K562 (cell line): ENCODE data around the gene COQ8A. TPM values are rescaled to one million over a fixed set of nuclear protein-coding genes. Genes with fewer than 3 reads are reported as not detected.

Experiments
- ATF7 ChIP-seq: fragments of 450-650 bp; IDR thresholded peaks from 2 replicates; pipeline ENCODE4 v1.7.1; 2014; ENCODE audit warnings: mild to moderate bottlenecking, moderate library complexity
- CHD2 ChIP-seq: IDR thresholded peaks from 2 replicates; pipeline ENCODE4 v1.6.1; 2011; ENCODE audit warnings: low read depth, low read length
- CREB1 ChIP-seq, 2 experiments: sonication (generic) in 1 of 2; formaldehyde crosslinking in 1 of 2; IDR thresholded peaks; 2 replicates each; pipeline versions ENCODE4 v1.6.1 to v1.8.0; 2012 to 2022; ENCODE audit warnings: inconsistent platforms in 1 of 2, mild to moderate bottlenecking in 1 of 2, missing genetic modification reagents in 1 of 2, moderate library complexity in 1 of 2
- DIDO1 ChIP-seq: fragments of 450-650 bp; IDR thresholded peaks from 2 replicates; pipeline ENCODE4 v1.6.1; 2016; ENCODE audit warnings: low read depth, missing biosample characterization, missing genetic modification characterization
- ELF1 ChIP-seq: fragments of 200-800 bp; sonication (Bioruptor generic); IDR thresholded peaks from 2 replicates; pipeline ENCODE4 v1.6.1; 2016; ENCODE audit warnings: missing genetic modification characterization, missing compliant biosample characterization
- HCFC1 ChIP-seq: IDR thresholded peaks from 2 replicates; pipeline ENCODE4 v1.6.1; 2012; ENCODE audit warnings: low read depth, low read length, improper control_type of control experiment
- POLR2A ChIP-seq: fragments of 450-650 bp; conservative IDR thresholded peaks from 2 replicates; pipeline ENCODE4 v1.6.1; 2016
- STAT5B ChIP-seq: fragments of 250-450 bp; sonication (Bioruptor Pico); IDR thresholded peaks from 2 replicates; pipeline ENCODE4 v1.8.0; 2021; ENCODE audit warnings: mild to moderate bottlenecking, inconsistent platforms
- ZNF274 ChIP-seq: IDR thresholded peaks from 2 replicates; pipeline ENCODE4 v1.6.1; 2011; ENCODE audit warnings: low read depth, mild to moderate bottlenecking, low read length, moderate library complexity, borderline replicate concordance
- ZNF561 ChIP-seq: fragments of 450-650 bp; formaldehyde crosslinking; conservative IDR thresholded peaks from 2 replicates; pipeline ENCODE4 v1.4.0; 2020; ENCODE audit warnings: mild to moderate bottlenecking, moderate library complexity
- ZNF583 ChIP-seq: fragments of 250-450 bp; sonication (Bioruptor Pico); IDR thresholded peaks from 2 replicates; pipeline ENCODE4 v1.4.0; 2020
- ZNF668 ChIP-seq: fragments of 250-450 bp; sonication (Bioruptor Pico); IDR thresholded peaks from 2 replicates; pipeline ENCODE4 v1.8.0; 2022; ENCODE audit warnings: mild to moderate bottlenecking, inconsistent platforms
- ZNF699 ChIP-seq: fragments of 250-450 bp; sonication (Bioruptor Pico); IDR thresholded peaks from 2 replicates; pipeline ENCODE4 v1.8.0; 2021; ENCODE audit warnings: mild to moderate bottlenecking, moderate library complexity; ENCODE audit not compliant: insufficient replicate concordance
- ZNF830 ChIP-seq: fragments of 250-450 bp; sonication (Bioruptor Pico); IDR thresholded peaks from 2 replicates; pipeline ENCODE4 v1.5.0; 2021; ENCODE audit warnings: mild to moderate bottlenecking
- polyA plus RNA-seq, 8 experiments: library from polyadenylated mRNA; depleted of rRNA in 4 of 8; stranded (reverse) in 5 of 8; unstranded in 3 of 8; fragments of >200 nt; fragmentation: Nextera tagmentation in 2 of 8; fragmentation: Illumina TruSeq in 1 of 8; extraction: Ambion mirVana in 2 of 8; extraction: Trizol in 1 of 8; gene quantifications; 2 replicates each; pipeline versions ENCODE4 v1.2.1 to v1.2.3, GENCODE V29; 2011 to 2014; ENCODE audit warnings: inconsistent platforms in 1 of 8, missing spikeins in 1 of 8
- total RNA-seq, 7 experiments: library from RNA; depleted of rRNA in 6 of 7; stranded (reverse); fragments of >200 nt in 6 of 7; fragmentation: Illumina TruSeq in 2 of 7; extraction: Trizol in 2 of 7; gene quantifications; 2 replicates each; pipeline versions ENCODE4 v1.2.1 to v1.2.3, GENCODE V29; 2011 to 2021; ENCODE audit warnings: low replicate concordance in 1 of 7
- TF ChIP-seq, protein P1 (sequence below): fragments of 200-800 bp; sonication (Bioruptor generic); IDR thresholded peaks from 2 replicates; pipeline ENCODE4 v1.6.1; 2017; ENCODE audit warnings: missing genetic modification characterization, missing compliant biosample characterization
- TF ChIP-seq, protein P2 (sequence below): sonication (generic); formaldehyde crosslinking; IDR thresholded peaks from 2 replicates; pipeline ENCODE4 v1.8.0; 2022; ENCODE audit warnings: missing genetic modification reagents, mild to moderate bottlenecking, moderate library complexity, borderline replicate concordance
- TF ChIP-seq, protein P3 (sequence below): fragments of 250-450 bp; sonication (Bioruptor Pico); IDR thresholded peaks from 2 replicates; pipeline ENCODE4 v1.5.0; 2020; ENCODE audit warnings: mild to moderate bottlenecking, borderline replicate concordance
- TF ChIP-seq, protein P4 (sequence below), 2 experiments: fragments of 450-650 bp; conservative IDR thresholded peaks; 2 replicates each; pipeline ENCODE4 v1.6.1; 2017; ENCODE audit warnings: mild to moderate bottlenecking in 2 of 2, moderate library complexity in 2 of 2
- TF ChIP-seq, protein P5 (sequence below): sonication (generic); formaldehyde crosslinking; IDR thresholded peaks from 2 replicates; pipeline ENCODE4 v1.8.0; 2022; ENCODE audit warnings: missing genetic modification reagents, mild to moderate bottlenecking, borderline replicate concordance
- TF ChIP-seq, protein P6 (sequence below): sonication (generic); formaldehyde crosslinking; IDR thresholded peaks from 2 replicates; pipeline ENCODE4 v1.8.0; 2023; ENCODE audit warnings: mild to moderate bottlenecking, missing genetic modification reagents

The COQ8A gene
- total and polyA plus RNA-seq, 9 of the 15 experiments (the other 6 are each of a cell fraction or from before 2014, with no cell fraction given): 2.6 to 54.3 (median 32.4) TPM

DNA sequence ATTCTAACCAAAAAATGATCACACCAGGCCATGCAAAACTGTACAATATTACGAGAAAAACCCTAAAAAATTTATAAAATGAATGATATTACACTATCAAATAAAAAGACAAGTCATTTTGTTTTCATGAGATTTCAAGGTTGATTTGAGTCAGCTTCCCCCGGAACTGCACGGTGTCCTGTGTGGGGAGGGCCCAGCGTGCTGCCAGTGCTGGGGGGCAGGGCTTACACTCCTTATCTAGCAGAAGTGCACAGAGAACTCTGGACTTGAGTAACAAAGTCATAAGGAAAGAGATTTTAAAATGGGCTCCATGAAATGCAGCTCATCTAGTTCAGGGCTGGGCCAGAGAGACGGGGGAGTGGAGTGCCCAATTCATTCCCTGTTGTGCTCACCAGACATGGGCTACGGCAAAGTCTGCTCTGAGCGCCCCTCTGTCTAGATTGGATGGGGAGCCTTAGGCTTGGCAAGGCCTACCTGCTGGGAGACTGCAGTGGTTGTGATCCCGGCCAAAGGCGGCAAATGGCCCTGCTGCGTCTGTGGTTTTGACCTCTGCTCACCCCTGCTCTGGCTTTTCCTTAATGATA is 50.1 kb downstream of the COQ8A start (continued):
- TF ChIP-seq CREB1 (IDR thresholded peaks at IDR 0.05) (no peak), CREB1 (CRISPR knock-in tag; IDR thresholded peaks at IDR 0.05) (no peak), ZNF561 (CRISPR knock-in tag) (no peak), ZNF668 (CRISPR knock-in tag) (no peak), ELF1 (tag) (peak; percentile 38), STAT5B (CRISPR knock-in tag) (no peak), ZNF583 (CRISPR knock-in tag) (peak; percentile 52; the same call in 1 of the 2 replicates), DIDO1 (tag) (no peak), ZNF699 (no peak), ATF7 (no peak), POLR2A (0 out of 2 replicates have a peak, but pooled peaks have one; percentile 23), ZNF274 (no peak), ZNF830 (CRISPR knock-in tag) (0 out of 2 replicates have a peak, but pooled peaks have one; percentile 75), CHD2 (no peak), HCFC1 (no peak)
- TF ChIP-seq, protein P1, sequence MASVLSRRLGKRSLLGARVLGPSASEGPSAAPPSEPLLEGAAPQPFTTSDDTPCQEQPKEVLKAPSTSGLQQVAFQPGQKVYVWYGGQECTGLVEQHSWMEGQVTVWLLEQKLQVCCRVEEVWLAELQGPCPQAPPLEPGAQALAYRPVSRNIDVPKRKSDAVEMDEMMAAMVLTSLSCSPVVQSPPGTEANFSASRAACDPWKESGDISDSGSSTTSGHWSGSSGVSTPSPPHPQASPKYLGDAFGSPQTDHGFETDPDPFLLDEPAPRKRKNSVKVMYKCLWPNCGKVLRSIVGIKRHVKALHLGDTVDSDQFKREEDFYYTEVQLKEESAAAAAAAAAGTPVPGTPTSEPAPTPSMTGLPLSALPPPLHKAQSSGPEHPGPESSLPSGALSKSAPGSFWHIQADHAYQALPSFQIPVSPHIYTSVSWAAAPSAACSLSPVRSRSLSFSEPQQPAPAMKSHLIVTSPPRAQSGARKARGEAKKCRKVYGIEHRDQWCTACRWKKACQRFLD (CRISPR knock-in tag): 0 out of 2 replicates have a peak, but pooled peaks have one; percentile 26
- TF ChIP-seq, protein P2, sequence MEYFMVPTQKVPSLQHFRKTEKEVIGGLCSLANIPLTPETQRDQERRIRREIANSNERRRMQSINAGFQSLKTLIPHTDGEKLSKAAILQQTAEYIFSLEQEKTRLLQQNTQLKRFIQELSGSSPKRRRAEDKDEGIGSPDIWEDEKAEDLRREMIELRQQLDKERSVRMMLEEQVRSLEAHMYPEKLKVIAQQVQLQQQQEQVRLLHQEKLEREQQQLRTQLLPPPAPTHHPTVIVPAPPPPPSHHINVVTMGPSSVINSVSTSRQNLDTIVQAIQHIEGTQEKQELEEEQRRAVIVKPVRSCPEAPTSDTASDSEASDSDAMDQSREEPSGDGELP (CRISPR knock-in tag): peak; percentile 32; the same call in 1 of the 2 replicates
- TF ChIP-seq, protein P3, sequence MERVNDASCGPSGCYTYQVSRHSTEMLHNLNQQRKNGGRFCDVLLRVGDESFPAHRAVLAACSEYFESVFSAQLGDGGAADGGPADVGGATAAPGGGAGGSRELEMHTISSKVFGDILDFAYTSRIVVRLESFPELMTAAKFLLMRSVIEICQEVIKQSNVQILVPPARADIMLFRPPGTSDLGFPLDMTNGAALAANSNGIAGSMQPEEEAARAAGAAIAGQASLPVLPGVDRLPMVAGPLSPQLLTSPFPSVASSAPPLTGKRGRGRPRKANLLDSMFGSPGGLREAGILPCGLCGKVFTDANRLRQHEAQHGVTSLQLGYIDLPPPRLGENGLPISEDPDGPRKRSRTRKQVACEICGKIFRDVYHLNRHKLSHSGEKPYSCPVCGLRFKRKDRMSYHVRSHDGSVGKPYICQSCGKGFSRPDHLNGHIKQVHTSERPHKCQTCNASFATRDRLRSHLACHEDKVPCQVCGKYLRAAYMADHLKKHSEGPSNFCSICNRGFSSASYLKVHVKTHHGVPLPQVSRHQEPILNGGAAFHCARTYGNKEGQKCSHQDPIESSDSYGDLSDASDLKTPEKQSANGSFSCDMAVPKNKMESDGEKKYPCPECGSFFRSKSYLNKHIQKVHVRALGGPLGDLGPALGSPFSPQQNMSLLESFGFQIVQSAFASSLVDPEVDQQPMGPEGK: peak; percentile 84; the same call in 1 of the 2 replicates
- TF ChIP-seq, protein P4, sequence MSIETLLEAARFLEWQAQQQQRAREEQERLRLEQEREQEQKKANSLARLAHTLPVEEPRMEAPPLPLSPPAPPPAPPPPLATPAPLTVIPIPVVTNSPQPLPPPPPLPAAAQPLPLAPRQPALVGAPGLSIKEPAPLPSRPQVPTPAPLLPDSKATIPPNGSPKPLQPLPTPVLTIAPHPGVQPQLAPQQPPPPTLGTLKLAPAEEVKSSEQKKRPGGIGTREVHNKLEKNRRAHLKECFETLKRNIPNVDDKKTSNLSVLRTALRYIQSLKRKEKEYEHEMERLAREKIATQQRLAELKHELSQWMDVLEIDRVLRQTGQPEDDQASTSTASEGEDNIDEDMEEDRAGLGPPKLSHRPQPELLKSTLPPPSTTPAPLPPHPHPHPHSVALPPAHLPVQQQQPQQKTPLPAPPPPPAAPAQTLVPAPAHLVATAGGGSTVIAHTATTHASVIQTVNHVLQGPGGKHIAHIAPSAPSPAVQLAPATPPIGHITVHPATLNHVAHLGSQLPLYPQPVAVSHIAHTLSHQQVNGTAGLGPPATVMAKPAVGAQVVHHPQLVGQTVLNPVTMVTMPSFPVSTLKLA (conservative IDR thresholded peaks at IDR 0.05): peak; percentile 49 to 58; a peak in 3 of 4 replicates
- TF ChIP-seq, protein P5, sequence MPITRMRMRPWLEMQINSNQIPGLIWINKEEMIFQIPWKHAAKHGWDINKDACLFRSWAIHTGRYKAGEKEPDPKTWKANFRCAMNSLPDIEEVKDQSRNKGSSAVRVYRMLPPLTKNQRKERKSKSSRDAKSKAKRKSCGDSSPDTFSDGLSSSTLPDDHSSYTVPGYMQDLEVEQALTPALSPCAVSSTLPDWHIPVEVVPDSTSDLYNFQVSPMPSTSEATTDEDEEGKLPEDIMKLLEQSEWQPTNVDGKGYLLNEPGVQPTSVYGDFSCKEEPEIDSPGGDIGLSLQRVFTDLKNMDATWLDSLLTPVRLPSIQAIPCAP (CRISPR knock-in tag): no peak
- TF ChIP-seq, protein P6, sequence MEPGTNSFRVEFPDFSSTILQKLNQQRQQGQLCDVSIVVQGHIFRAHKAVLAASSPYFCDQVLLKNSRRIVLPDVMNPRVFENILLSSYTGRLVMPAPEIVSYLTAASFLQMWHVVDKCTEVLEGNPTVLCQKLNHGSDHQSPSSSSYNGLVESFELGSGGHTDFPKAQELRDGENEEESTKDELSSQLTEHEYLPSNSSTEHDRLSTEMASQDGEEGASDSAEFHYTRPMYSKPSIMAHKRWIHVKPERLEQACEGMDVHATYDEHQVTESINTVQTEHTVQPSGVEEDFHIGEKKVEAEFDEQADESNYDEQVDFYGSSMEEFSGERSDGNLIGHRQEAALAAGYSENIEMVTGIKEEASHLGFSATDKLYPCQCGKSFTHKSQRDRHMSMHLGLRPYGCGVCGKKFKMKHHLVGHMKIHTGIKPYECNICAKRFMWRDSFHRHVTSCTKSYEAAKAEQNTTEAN (CRISPR knock-in tag): no peak
